Endodermal cell (in vitro differentiated cells): Measurements from ENCODE around the gene CRMP1. TPM values are rescaled to one million over a fixed set of nuclear protein-coding genes. Genes with fewer than 3 reads are reported as not detected.

Experiments used
- DNase-seq: peaks from one replicate; pipeline ENCODE4 v3.0.0-alpha.2; 2017
- H3K27ac ChIP-seq: 2 replicates; pipeline ENCODE4 v1.5.1; 2013; ENCODE audit warnings: mild to moderate bottlenecking, low read depth, low read length, moderate library complexity
- H3K27me3 ChIP-seq: 2 replicates; pipeline ENCODE4 v1.6.1; 2013; ENCODE audit warnings: mild to moderate bottlenecking, low read length, moderate library complexity; ENCODE audit not compliant: insufficient read depth, control insufficient read depth, poor library complexity, severe bottlenecking
- H3K36me3 ChIP-seq: 2 replicates; pipeline ENCODE4 v1.7.0; 2013; ENCODE audit warnings: mild to moderate bottlenecking, low read length, moderate library complexity; ENCODE audit not compliant: control insufficient read depth, insufficient read depth
- H3K4me1 ChIP-seq: one replicate; pipeline ENCODE4 v1.7.0; 2013; ENCODE audit warnings: low read length; ENCODE audit not compliant: control insufficient read depth, insufficient read depth
- H3K4me3 ChIP-seq: 2 replicates; pipeline ENCODE4 v1.5.1; 2013; ENCODE audit warnings: mild to moderate bottlenecking, low read length, moderate library complexity
- H3K9ac ChIP-seq: 2 replicates; pipeline ENCODE4 v1.6.1; 2013; ENCODE audit warnings: mild to moderate bottlenecking, low read length, moderate library complexity; ENCODE audit not compliant: poor library complexity, severe bottlenecking; ENCODE audit errors: extremely low read depth
- H3K9me3 ChIP-seq: 2 replicates; pipeline ENCODE4 v1.6.1; 2013; ENCODE audit warnings: mild to moderate bottlenecking, low read length, moderate library complexity; ENCODE audit not compliant: control insufficient read depth
- H3K27ac Mint-ChIP-seq: 2 replicates; pipeline ENCODE4 v1.8.0; 2020; ENCODE audit warnings: mixed read lengths
- H3K27me3 Mint-ChIP-seq: 2 replicates; pipeline ENCODE4 v1.8.0; 2021; ENCODE audit warnings: mild to moderate bottlenecking, mixed read lengths; ENCODE audit not compliant: insufficient read depth
- H3K36me3 Mint-ChIP-seq: 2 replicates; pipeline ENCODE4 v1.8.0; 2020; ENCODE audit warnings: low read depth, mixed read lengths
- H3K4me1 Mint-ChIP-seq: 2 replicates; pipeline ENCODE4 v1.8.0; 2020; ENCODE audit warnings: mixed read lengths
- H3K4me3 Mint-ChIP-seq: 2 replicates; pipeline ENCODE4 v1.8.0; 2020; ENCODE audit warnings: mild to moderate bottlenecking, moderate library complexity, mixed read lengths
- H3K9me3 Mint-ChIP-seq: 2 replicates; pipeline ENCODE4 v1.8.0; 2020; ENCODE audit warnings: mild to moderate bottlenecking, mixed read lengths
- WGBS, 2 experiments: methylation state at CpG; one replicate each; pipeline versions ENCODE4 v1.1.5 to v1.1.7; 2013; ENCODE audit warnings: missing lambda C conversion rate in 2 of 2, mixed read lengths in 1 of 2; ENCODE audit not compliant: insufficient coverage in 1 of 2, insufficient read length in 1 of 2; 5-methylcytosine and 5-hydroxymethylcytosine counted together
- total RNA-seq, 2 donors: library from RNA; stranded (reverse); fragmentation: NEBNext Ultra II Directional in 1 of 2; extraction: Animal tissue kit (Norgen Biotek cat#: 25700) in 1 of 2; gene quantifications; 2 replicates in 1 of 2; 3 replicates in 1 of 2; pipeline ENCODE4 v1.2.1, GENCODE V29; 2021
- TF ChIP-seq, protein P1 (sequence below): fragments of 200-600 bp; sonication (generic); conservative IDR thresholded peaks from 2 replicates; pipeline ENCODE4 v1.5.0; 2021; ENCODE audit warnings: antibody characterized with exemption, mild to moderate bottlenecking

CRMP1 gene
- total RNA-seq, 2 donors from 2014 or later = 40.0 to 64.9 TPM

DNA sequence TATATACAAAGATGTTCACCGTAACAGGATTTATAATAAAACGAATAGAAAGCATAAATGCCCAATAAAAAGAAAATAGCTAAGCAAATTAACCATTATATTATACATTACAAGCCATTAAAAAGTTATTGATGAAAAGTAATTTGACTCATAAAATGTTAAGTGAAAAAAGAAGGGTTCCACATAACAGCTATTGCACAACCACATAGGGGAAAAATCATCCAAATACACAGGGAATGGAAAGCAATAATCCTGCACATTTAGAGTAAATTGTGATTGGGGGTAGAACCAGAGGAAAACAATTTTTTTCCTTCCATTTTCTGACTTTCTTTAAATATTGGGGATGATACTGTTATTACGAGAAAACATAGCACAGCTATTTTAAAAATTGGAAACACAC is 38.0 kb downstream of the CRMP1 start:
- 98% methylated on average over 2 of the region's 3 CpGs; no CpG with 5 or more reads in 1 of the 2 experiments for WGBS, 2 experiments
- Histone ChIP-seq H3K4me1 (no peaks in the 10 kb centered on the region), H3K36me3 (peaks cover 67% of the 10 kb centered on the region), H3K4me3 (no peak overlapping the region), H3K9me3 (no peaks in the 10 kb centered on the region), H3K27me3 (no peaks in the 10 kb centered on the region), H3K27ac (no peak overlapping the region), H3K9ac (no peak overlapping the region)
- no peak overlapping the region for H3K27ac Mint-ChIP-seq
- no peaks in the 10 kb centered on the region for H3K9me3 Mint-ChIP-seq
- TF ChIP-seq, protein P1, sequence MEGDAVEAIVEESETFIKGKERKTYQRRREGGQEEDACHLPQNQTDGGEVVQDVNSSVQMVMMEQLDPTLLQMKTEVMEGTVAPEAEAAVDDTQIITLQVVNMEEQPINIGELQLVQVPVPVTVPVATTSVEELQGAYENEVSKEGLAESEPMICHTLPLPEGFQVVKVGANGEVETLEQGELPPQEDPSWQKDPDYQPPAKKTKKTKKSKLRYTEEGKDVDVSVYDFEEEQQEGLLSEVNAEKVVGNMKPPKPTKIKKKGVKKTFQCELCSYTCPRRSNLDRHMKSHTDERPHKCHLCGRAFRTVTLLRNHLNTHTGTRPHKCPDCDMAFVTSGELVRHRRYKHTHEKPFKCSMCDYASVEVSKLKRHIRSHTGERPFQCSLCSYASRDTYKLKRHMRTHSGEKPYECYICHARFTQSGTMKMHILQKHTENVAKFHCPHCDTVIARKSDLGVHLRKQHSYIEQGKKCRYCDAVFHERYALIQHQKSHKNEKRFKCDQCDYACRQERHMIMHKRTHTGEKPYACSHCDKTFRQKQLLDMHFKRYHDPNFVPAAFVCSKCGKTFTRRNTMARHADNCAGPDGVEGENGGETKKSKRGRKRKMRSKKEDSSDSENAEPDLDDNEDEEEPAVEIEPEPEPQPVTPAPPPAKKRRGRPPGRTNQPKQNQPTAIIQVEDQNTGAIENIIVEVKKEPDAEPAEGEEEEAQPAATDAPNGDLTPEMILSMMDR = no peak
- H3K4me3 Mint-ChIP-seq = no peak overlapping the region
- no peaks in the 10 kb centered on the region for H3K4me1 Mint-ChIP-seq
- H3K36me3 Mint-ChIP-seq = peaks cover 26% of the 10 kb centered on the region
- DNase-seq = no peak
- H3K27me3 Mint-ChIP-seq = no peaks in the 10 kb centered on the region

DNA sequence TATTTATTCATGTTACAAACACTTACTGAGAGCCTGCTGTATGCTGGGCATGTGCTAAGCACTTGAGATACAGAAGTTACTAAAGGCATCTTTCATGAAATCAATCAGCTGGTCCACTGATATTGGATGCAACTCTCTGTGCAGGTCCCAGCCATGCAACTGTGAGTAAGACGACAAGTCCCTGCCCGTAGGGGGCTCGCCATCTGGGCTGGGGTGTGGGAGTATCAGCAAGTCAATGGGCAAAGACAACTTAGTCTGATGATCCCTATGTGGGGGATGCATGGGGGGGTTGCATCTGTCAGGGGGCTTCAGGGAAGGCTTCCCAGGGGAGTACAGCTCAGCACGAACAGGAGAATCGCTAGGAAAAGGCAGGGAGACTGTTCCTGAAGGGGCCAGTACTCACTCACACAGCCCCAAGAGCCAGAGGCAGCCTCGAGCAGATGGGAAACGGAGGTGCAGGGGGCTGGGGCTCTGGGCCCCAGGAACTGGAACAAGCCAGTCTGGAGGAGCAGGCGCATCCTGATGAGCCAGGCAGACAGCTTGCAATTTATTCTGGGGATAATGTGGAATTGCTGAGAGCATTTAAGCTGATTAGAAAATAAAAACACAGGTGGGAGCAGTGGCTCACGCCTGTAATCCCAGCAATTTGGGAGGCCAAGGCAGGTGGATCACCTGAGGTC is 40.2 kb downstream of the CRMP1 start:
- no peak overlapping the region for H3K27ac ChIP-seq
- H3K4me1 Mint-ChIP-seq = no peaks in the 10 kb centered on the region
- H3K9me3 ChIP-seq = no peaks in the 10 kb centered on the region
- peak overlapping the region; percentile 9 for H3K27ac Mint-ChIP-seq
- no peak overlapping the region for H3K4me3 Mint-ChIP-seq
- H3K4me1 ChIP-seq = no peaks in the 10 kb centered on the region
- TF ChIP-seq, protein P1 = no peak
- no peak overlapping the region for H3K9ac ChIP-seq
- H3K4me3 ChIP-seq = no peak overlapping the region
- no peaks in the 10 kb centered on the region for H3K27me3 Mint-ChIP-seq
- H3K36me3 ChIP-seq = peaks cover 75% of the 10 kb centered on the region
- no peak for DNase-seq
- WGBS, 2 experiments = 90% methylated on average over 6 to 9 of the region's 9 CpGs
- H3K9me3 Mint-ChIP-seq = no peaks in the 10 kb centered on the region
- no peaks in the 10 kb centered on the region for H3K27me3 ChIP-seq
- peaks cover 47% of the 10 kb centered on the region for H3K36me3 Mint-ChIP-seq

DNA sequence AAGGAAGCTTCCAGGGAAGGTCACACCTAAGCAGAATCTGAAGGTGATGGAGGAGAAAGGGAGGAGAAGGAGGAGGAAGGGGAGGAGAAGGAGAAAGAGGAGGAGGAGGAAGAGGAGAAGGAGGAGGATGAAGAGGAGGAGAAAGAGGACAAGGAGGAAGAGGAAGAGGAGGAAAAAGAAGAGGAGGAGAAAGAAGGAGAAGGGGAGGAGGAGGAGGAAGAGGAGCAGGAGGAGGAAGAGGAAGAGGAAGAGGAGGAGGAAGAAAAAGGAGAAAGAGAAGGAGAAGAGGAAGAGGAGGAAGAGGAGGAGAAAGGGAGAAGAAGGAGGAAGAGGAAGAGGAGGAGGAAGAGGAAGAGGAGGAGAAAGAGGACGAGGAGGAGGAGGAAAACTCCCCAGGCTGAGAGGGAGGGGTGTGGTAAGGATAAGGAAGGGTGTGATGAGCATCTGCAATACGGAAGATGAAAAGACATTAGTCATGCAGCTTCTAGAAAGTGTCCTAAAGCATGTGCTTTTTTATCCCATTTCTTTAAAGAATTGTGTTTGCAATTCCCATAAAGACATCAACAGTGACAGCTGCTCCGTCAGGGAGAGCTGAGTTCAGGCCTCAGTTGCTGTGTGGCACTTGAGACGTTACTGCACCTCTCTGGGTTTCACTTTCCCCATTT is 41.1 kb downstream of the CRMP1 start:
- H3K36me3 ChIP-seq = peaks cover 77% of the 10 kb centered on the region
- no peaks in the 10 kb centered on the region for H3K4me1 Mint-ChIP-seq
- peaks cover 56% of the 10 kb centered on the region for H3K36me3 Mint-ChIP-seq

More for the DNA sequence above, 41.1 kb downstream of the CRMP1 start:
- H3K4me3 Mint-ChIP-seq = no peak overlapping the region
- Histone ChIP-seq H3K4me3 (no peak overlapping the region), H3K4me1 (no peaks in the 10 kb centered on the region), H3K27ac (no peak overlapping the region), H3K9me3 (no peaks in the 10 kb centered on the region), H3K9ac (no peak overlapping the region), H3K27me3 (no peaks in the 10 kb centered on the region)
- 79 to 88% methylated on average over 4 of the region's 4 CpGs for WGBS, 2 experiments
- no peaks in the 10 kb centered on the region for H3K9me3 Mint-ChIP-seq
- no peak overlapping the region for H3K27ac Mint-ChIP-seq
- TF ChIP-seq, protein P1 = no peak
- no peak for DNase-seq
- no peaks in the 10 kb centered on the region for H3K27me3 Mint-ChIP-seq
